NCI-H2107 treated with DMSO at 0.1 percent for 48 hours (cell line): Measurements from ENCODE around the gene CLCF1.
"Not testable (repeated sequence)": the region's sequence is repeated elsewhere in the genome, so short reads cannot be mapped to it uniquely, and the experiment has no call there.

Experiments
- DNase-seq: peaks from one replicate; lab custom pipeline; 2025; ENCODE audit not compliant: unreplicated experiment; lab: John Stamatoyannopoulos, UW

Gene CLCF1

DNA sequence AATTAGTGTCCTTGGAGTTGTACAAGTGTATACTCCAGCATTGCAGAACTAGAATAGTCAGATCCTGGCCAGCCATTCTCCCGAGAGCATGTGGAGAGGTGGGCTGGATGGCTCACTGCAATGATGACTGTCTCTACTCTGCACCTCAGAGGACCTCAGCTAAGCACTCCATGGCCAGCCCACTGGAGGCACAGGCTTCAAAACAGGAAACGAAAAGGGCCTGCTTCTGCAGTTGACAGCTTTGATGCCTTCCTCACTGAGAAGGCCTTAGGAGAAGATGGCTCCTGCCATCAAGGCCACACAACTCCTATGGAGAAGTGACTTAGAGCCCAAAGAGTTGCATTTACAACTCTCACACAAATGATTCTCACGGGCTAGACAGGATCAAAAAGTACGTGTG is 29.1 kb downstream of the CLCF1 start:
- no peak for DNase-seq

DNA sequence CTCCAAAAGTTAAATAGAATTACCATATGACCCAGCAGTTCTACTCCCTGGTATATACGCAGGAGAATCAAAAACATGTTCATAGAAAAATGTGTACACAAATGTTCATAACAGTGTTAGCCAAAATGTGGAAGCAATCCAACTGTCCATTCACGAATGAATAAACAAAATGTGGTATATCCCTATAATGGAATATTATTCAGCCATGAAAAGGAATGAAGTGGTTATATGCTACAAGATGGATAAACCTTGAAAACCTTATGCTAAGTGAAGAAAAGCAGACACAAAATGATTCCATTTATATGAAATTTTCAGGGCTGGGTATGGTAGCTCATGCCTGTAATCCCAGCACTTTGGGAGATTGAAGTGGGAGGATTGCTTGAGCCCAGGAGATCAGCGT is 36.1 kb downstream of the CLCF1 start:
- DNase-seq = no peak

DNA sequence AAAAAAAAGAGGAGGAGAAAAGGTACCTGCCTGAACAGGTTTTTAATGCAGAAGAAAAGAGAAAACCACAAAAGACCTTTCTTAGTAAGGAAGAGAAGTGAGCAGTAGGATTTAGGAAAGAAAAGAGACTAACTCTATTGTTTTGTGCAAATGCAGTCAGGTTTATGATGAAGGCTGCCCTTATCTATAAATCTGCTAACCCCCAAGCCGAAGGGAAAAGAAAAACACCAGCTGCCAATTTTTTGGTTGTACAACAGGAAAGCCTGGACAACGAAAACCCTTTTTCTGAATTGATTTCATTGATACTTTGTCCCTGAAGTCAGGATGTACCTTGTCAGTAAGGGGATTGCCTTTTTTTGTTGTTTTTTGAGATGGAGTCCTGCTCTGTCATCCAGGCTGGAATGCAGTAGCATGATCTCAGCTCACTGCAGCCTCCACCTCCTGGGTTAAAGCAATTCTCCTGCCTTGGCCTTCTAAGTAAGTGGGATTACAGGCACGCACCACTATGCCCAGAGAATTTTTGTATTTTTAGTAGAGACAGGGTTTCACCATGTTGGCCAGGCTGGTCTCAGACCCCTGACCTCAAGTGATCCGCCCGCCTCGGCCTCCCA is 41.2 kb downstream of the CLCF1 start:
- DNase-seq = no peak

DNA sequence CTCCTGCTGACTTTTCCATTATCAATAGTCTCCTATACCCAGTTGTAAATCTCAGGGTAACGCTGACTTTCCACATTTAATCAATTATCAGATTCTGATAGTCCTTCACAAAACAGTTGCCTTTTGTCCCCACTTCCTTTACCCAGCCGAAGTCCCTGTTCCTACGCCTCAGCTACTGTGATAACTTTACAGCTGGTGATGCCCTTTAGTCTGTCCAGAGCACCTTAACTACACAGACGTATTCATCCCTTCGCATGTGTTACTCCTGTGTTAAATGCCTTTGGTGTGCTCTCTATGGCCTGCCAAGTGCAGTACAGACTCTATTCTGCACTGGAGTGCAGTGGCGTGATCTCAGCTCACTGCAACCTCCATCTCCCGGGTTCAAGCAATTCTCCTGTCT is 49.9 kb downstream of the CLCF1 start:
- DNase-seq = no peak

DNA sequence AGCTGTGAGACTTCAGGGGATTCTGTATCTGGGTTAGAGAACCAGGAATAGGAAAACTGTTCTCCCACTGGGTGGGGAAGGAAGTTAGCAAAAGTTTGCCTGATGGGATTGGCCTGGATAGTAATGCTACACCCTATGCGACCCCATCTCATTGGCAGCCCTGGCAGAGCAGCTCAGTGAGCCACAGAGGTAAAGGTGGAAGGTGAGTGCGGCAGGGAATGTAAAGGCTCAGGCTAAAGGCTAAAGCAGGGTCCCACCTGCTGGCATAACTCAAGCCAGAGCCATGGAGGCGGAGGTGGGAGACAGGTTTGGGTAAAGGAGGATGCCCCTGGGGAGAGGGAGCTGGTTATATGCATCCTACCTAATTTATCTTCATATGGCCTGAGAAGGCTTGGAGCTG is 51.3 kb downstream of the CLCF1 start:
- DNase-seq = no peak

DNA sequence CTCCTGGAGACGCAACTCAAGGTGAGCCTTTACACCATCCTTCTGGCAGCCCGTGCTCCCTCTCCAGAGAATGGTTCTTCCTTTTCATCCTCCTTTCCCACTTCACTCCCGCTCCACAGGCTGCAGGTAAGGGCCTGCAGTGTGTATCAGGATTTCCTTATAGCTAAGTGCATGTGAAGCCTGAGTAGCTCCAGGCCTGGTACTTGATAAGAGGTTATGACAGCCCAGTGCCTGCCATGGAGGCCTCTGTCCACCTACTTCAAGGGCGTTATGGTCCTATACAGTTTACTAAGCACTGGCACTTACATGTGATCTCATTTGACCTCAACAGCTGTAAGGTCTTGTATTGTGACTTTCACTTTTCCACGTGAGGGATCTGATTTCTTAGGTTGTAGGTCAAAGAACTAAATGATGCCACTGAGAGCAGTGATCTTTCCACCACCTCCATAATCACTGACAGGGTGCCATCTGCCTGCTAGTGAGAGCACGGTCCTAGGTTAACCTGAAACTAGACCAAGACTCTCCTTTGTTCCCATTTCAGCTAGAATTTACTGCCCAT is 52.0 kb downstream of the CLCF1 start:
- DNase-seq = no peak

DNA sequence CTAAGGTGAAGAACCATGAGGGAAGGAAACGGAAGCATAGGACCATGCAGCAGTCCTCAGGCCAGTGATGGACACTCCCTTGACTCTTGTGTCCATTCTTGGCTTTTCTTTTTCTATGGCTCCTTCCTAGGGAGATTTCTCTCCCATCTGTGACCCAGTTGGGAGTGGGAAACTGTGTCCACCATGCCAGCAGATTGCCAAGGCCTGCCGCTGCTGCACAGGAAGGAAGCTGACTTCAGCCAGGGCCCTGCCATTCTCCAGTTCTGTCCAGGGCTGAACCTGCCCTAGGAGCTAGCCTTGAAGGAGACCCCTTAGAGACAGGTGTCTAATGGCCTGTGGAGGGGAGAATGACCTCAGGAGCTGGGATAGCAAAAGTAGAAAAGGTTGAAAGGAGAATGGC is 52.7 kb downstream of the CLCF1 start:
- no peak for DNase-seq

DNA sequence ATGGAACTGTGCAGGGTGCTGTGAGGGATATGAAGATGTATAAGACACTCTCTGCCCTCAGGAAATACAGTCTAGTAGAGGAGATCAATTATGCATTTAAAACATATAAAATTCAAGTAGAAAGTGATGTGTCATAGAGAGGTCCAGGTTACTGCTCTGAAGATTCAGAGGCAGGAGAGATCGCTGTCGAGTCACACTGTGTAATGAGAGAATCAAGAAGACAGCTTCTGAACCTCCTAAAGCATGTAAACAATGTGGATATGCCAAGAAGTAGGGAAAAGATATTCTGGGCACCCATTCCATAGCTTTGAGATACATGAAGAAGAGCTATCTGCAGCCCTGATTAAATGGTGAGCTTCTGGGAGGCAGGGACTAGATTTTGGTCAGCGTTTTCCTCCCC is 53.4 kb downstream of the CLCF1 start:
- no peak for DNase-seq

DNA sequence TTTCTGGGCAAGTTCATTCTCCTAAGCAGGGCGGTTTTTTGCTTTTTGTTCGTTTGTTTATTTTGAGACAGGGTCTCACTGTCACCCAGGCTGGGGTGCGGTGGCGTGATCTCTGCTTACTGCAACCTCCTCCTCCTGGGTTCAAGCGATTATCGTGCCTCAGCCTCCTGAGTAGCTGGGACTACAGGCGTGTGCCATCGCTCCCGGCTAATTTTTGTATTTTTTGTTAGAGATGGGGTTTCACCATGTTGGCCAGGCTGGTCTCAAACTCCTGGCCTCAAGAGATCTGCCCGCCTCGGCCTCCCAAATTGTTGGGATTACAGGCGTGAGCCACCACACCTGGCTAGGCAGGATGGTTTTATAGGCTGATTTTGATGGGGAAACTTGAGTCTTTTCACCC is 54.5 kb downstream of the CLCF1 start:
- not testable (repeated sequence) for DNase-seq

DNA sequence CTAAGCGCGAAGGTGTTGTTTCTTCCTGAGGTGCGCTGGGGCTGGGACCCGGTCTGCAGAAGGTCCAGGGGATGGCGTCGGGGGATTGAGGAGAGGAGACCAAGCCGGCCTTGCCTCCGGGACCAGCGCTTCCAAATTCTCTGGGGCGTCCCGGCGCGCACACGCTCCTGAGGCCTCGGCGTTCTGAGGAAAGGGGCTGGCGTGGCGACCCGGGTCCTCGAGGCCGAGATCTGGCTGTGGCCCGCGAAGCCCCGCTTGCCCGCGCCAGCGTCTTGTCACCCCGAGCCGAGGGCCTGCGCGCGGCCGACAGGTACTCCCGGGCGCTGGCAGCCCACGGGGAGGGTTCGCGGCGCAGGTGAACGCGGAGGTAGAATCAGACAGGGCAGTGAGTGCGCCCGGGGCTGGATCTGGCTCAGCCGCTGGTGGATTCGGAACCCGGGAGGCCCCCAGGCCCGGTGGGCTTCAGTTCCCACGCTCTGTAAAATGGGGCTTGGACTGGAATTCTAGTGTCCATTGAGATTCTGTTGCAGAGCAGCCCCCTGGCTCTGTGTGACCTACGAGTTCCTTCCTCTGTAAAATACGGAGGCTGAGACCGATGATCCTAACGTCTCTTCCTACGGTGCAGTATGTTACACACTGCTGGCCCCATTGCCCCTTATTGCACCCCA is 55.4 kb downstream of the CLCF1 start:
- no peak for DNase-seq

DNA sequence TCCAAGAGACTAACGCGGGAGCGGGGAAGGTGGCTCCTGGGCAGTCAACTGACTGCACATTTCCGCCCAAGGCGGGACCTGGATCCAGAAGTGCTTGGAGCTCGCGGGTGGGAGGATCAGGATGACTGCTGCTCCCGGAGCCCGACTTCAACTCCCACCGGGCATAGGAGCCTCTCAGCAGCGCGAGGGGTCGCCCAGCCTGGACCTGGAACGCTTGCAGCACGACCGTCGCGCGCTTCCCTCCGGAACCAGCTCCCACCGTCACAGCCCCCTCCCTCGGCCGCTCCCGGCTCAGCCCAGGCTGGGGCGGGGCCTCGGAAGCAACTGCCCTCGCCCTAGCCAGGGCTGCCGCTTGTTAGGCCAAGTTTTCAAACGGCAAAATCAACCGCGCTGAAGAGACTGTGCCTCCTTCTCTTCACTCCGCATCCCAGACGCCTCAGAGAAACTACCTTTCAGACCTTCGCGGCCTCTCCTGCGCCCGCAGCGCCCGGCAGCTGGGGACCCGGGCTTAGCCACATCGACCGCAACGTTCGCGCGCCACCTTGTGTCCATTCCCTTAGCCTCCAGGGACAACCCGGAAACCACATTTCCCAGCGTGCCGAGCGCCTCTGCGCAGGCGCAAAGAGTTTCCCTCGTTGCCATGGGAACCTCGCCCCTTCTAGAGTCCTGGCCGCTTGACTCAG is 56.1 kb downstream of the CLCF1 start:
- peak; percentile 94 for DNase-seq

DNA sequence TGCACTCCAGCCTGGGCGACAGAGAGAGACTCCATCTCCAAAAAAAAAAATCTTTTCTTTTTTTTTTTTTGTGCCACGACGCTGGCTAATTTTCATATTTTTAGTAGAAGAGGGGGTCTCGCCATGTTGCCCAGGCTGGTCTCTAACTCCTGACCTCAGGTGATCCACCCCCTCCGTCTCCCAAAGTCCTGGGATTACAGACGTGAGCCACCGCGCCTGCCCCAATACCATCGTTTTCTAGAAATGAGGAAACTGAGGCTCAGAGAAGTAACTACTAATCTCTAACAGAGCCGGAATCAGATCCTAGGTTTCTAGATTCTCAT is 56.6 kb downstream of the CLCF1 start:
- no peak for DNase-seq

DNA sequence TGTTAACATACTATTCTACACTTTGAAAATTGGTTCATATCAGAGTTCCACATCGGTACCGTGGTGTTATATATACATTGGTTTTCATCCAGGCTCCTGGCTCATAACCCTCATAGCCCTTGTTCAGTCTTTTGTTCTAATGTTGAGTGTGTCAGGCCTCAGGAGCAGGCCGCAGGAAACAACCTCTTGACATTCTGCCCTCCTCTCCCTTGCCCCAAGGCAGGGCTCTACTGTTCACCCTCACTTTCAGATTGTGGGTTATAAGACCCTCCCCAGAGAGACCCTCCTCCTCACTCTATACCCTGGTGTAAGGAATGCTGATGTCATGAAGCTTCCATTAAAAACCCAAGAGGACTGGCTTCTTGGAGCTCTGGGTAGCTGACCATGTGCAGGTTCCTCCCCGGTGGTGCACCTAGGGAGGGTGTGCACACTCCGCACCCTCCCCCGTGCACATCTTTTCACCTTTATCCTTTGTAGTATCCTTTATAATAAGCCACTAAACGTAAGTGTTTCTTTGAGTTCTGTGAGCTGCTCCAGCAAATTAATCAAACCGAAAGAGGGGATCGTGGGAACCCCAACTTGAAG is 58.0 kb downstream of the CLCF1 start:
- DNase-seq = no peak

DNA sequence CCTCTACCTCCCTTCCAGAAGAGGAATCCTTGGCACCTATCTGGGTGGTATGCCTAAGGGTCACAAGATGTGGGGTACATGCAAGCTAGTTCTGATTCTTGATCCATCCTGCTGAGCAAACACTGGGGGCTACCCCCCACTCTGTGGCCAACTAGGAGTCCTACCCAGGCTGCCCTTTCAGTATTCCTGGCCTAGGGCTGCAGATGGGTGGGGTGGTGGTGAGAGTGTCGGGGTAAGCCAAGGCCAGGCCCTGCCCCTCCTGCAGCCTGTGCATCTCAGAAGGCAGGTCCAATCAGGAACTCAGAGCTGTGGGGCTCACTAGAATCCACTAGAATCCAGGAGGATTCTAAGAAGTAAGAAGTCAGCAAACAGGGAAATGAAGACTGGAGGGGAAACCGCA is 59.2 kb downstream of the CLCF1 start:
- no peak for DNase-seq
